H1 (cell line): ENCODE measurements around the gene S100A16. TPM values are rescaled to one million over a fixed set of nuclear protein-coding genes. Genes with fewer than 3 reads are reported as not detected.
A peak's percentile ranks its signal among the peaks of the same experiment; 100 is the strongest.

Experiments used
- CTCF ChIA-PET: fragments of 300-600 bp; sonication (Branson Sonifier 250); formaldehyde crosslinking; loops from one replicate; lab custom pipeline; 2021; ENCODE audit not compliant: partially characterized antibody; lab: Charles Lee
- POLR2A ChIA-PET: fragments of 300-600 bp; sonication (Branson Sonifier 250); formaldehyde crosslinking; loops from one replicate; lab custom pipeline; 2021; ENCODE audit warnings: inconsistent platforms; ENCODE audit not compliant: partially characterized antibody; lab: Charles Lee
- DNase-seq, 2 experiments: peaks; one replicate each; pipeline versions ENCODE4 v3.0.0 to v3.0.0-alpha.2; 2010 to 2022; ENCODE audit warnings: low spot score in 2 of 2, low read depth in 1 of 2, mixed read lengths in 1 of 2
- FAIRE-seq: peaks from 2 replicates; lab custom pipeline; 2011; peaks lifted over from hg19 to GRCh38; lab: Jason Lieb, UNC
- H2AFZ ChIP-seq: 2 replicates; pipeline ENCODE4 v1.8.1; 2012; ENCODE audit warnings: low read length, inconsistent platforms
- H2AK5ac ChIP-seq: 2 replicates; pipeline ENCODE4 v1.6.1; 2013; ENCODE audit warnings: low read depth, low read length
- H2BK120ac ChIP-seq: replicated peaks from 2 replicates; pipeline ENCODE3; 2013; ENCODE audit warnings: low read depth, low read length, inconsistent platforms
- H2BK12ac ChIP-seq: 2 replicates; pipeline ENCODE4 v1.6.1; 2013; ENCODE audit warnings: low read depth, low read length
- H2BK15ac ChIP-seq: 2 replicates; pipeline ENCODE4 v1.6.1; 2013; ENCODE audit warnings: low read length
- H2BK20ac ChIP-seq: 2 replicates; pipeline ENCODE4 v1.6.1; 2013; ENCODE audit warnings: low read length
- H2BK5ac ChIP-seq: 2 replicates; pipeline ENCODE4 v1.6.1; 2013; ENCODE audit warnings: low read depth, low read length
- H3K14ac ChIP-seq: 2 replicates; pipeline ENCODE4 v1.6.1; 2013; ENCODE audit warnings: inconsistent platforms; ENCODE audit not compliant: insufficient read length
- H3K18ac ChIP-seq: 2 replicates; pipeline ENCODE4 v1.6.1; 2013; ENCODE audit warnings: low read length; ENCODE audit errors: extremely low read depth
- H3K23ac ChIP-seq: 2 replicates; pipeline ENCODE4 v1.6.1; 2013; ENCODE audit warnings: inconsistent platforms; ENCODE audit not compliant: insufficient read length
- H3K23me2 ChIP-seq: 2 replicates; pipeline ENCODE4 v1.6.1; 2013; ENCODE audit warnings: low read depth, low read length
- H3K27ac ChIP-seq: 2 replicates; pipeline ENCODE4 v1.6.1; 2011; ENCODE audit warnings: low read depth, low read length, inconsistent platforms
- H3K27me3 ChIP-seq, 4 experiments: replicated peaks in 1 of 4; 1 replicate in 1 of 4; 2 replicates in 3 of 4; pipeline versions ENCODE4 v1.6.1 to v1.8.1; 2011 to 2013; ENCODE audit warnings: low read length in 3 of 4, mild to moderate bottlenecking in 3 of 4, inconsistent platforms in 2 of 4, mixed read lengths in 2 of 4, moderate library complexity in 1 of 4; ENCODE audit not compliant: control insufficient read depth in 3 of 4, insufficient read depth in 3 of 4; ENCODE audit errors: extremely low read depth in 1 of 4
- H3K36me3 ChIP-seq, 4 experiments: 2 replicates each; pipeline versions ENCODE4 v1.6.1 to v1.8.1; 2011 to 2013; ENCODE audit warnings: mild to moderate bottlenecking in 4 of 4, low read length in 3 of 4, moderate library complexity in 2 of 4, control low read depth in 1 of 4, inconsistent platforms in 1 of 4; ENCODE audit not compliant: insufficient read depth in 4 of 4, control insufficient read depth in 2 of 4
- H3K4ac ChIP-seq: replicated peaks from 2 replicates; pipeline ENCODE3; 2013; ENCODE audit warnings: low read length, low read depth, mixed read lengths, inconsistent platforms; ENCODE audit not compliant: insufficient read length
- H3K4me1 ChIP-seq, 4 experiments: replicated peaks in 1 of 4; 1 replicate in 1 of 4; 2 replicates in 3 of 4; pipeline versions ENCODE4 v1.6.1 to v1.8.1; 2011 to 2013; ENCODE audit warnings: low read length in 3 of 4, inconsistent platforms in 2 of 4, mixed read lengths in 1 of 4; ENCODE audit not compliant: insufficient read depth in 4 of 4, control insufficient read depth in 3 of 4
- H3K4me2 ChIP-seq, 2 experiments: 2 replicates each; pipeline versions ENCODE4 v1.6.1 to v1.8.1; 2011 to 2013; ENCODE audit warnings: low read depth in 2 of 2, low read length in 2 of 2, control low read depth in 1 of 2, inconsistent platforms in 1 of 2, mild to moderate bottlenecking in 1 of 2; ENCODE audit not compliant: insufficient read depth in 1 of 2
- H3K4me3 ChIP-seq, 4 experiments: fragments of 200-600, 300-600 bp in 1 of 4; sonication (generic), shearing (Covaris generic), sonication (Bioruptor Twin) in 1 of 4; 2 replicates each; pipeline versions ENCODE4 v1.5.1 to v1.8.1; 2011 to 2016; ENCODE audit warnings: low read length in 4 of 4, low read depth in 3 of 4, control low read depth in 2 of 4, inconsistent platforms in 2 of 4, mild to moderate bottlenecking in 2 of 4, mixed read lengths in 1 of 4, moderate library complexity in 1 of 4; ENCODE audit not compliant: insufficient read depth in 2 of 4; ENCODE audit errors: extremely low read depth in 1 of 4
- H3K56ac ChIP-seq: replicated peaks from 2 replicates; pipeline ENCODE3; 2013; ENCODE audit warnings: low read depth, mild to moderate bottlenecking, mixed read lengths, low read length, inconsistent platforms; ENCODE audit not compliant: insufficient read length
- H3K79me1 ChIP-seq: 2 replicates; pipeline ENCODE4 v1.6.1; 2013; ENCODE audit warnings: low read depth, low read length, control low read depth
- H3K79me2 ChIP-seq, 2 experiments: 2 replicates each; pipeline versions ENCODE4 v1.6.1 to v1.8.1; 2012 to 2013; ENCODE audit warnings: low read length in 2 of 2, mild to moderate bottlenecking in 2 of 2, inconsistent platforms in 1 of 2; ENCODE audit not compliant: insufficient read depth in 2 of 2, control insufficient read depth in 1 of 2
- H3K9ac ChIP-seq, 4 experiments: replicated peaks in 1 of 4; 1 replicate in 1 of 4; 2 replicates in 3 of 4; pipeline versions ENCODE4 v1.6.1 to v1.8.1; 2011 to 2013; ENCODE audit warnings: low read depth in 3 of 4, low read length in 3 of 4, control low read depth in 2 of 4, mild to moderate bottlenecking in 2 of 4, moderate library complexity in 2 of 4, inconsistent platforms in 1 of 4; ENCODE audit errors: extremely low read depth in 1 of 4
- H3K9me3 ChIP-seq, 2 experiments: 2 replicates each; pipeline versions ENCODE4 v1.6.1 to v1.8.1; 2012 to 2013; ENCODE audit warnings: mild to moderate bottlenecking in 2 of 2, moderate library complexity in 2 of 2, control low read depth in 1 of 2, inconsistent platforms in 1 of 2, low read depth in 1 of 2, low read length in 1 of 2, mixed read lengths in 1 of 2; ENCODE audit not compliant: insufficient read depth in 2 of 2
- H4K20me1 ChIP-seq, 2 experiments: replicated peaks in 1 of 2; 2 replicates each; pipeline versions ENCODE3 to v1.8.1; 2011 to 2013; ENCODE audit warnings: inconsistent platforms in 2 of 2, low read length in 2 of 2, mild to moderate bottlenecking in 1 of 2; ENCODE audit not compliant: insufficient read depth in 2 of 2, control insufficient read depth in 1 of 2
- H4K5ac ChIP-seq: 2 replicates; pipeline ENCODE4 v1.6.1; 2013; ENCODE audit warnings: low read length, low read depth, mixed read lengths, inconsistent platforms; ENCODE audit not compliant: insufficient read length
- H4K8ac ChIP-seq: 2 replicates; pipeline ENCODE4 v1.8.0; 2013; ENCODE audit warnings: mild to moderate bottlenecking, moderate library complexity, low read length, inconsistent platforms; ENCODE audit not compliant: insufficient read depth; ENCODE audit errors: extremely low read depth
- H4K91ac ChIP-seq: replicated peaks from 2 replicates; pipeline ENCODE3; 2013; ENCODE audit warnings: low read length, mixed read lengths, inconsistent platforms; ENCODE audit not compliant: insufficient read length
- BACH1 ChIP-seq: IDR thresholded peaks from 2 replicates; pipeline ENCODE4 v1.6.1; 2012; ENCODE audit warnings: low read length, improper control_type of control experiment
- EGR1 ChIP-seq: IDR thresholded peaks from 2 replicates; pipeline ENCODE4 v1.6.1; 2011; ENCODE audit warnings: low read depth, low read length, borderline replicate concordance
- FOSL1 ChIP-seq: IDR thresholded peaks from 2 replicates; pipeline ENCODE4 v1.6.1; 2011; ENCODE audit warnings: mild to moderate bottlenecking, low read depth, low read length, moderate library complexity; ENCODE audit not compliant: insufficient read depth
- HDAC2 ChIP-seq, 2 experiments: fragments of 300-600 bp in 1 of 2; sonication (generic) in 1 of 2; IDR thresholded peaks; 2 replicates each; pipeline ENCODE4 v1.6.1; 2011 to 2012; ENCODE audit warnings: low read depth in 2 of 2, low read length in 2 of 2, mild to moderate bottlenecking in 2 of 2, moderate library complexity in 2 of 2, borderline replicate concordance in 1 of 2, inconsistent platforms in 1 of 2
- HDAC6 ChIP-seq: IDR thresholded peaks from one replicate; pipeline ENCODE4 v1.7.1; 2012; ENCODE audit warnings: low read depth, mild to moderate bottlenecking, inconsistent platforms, low read length, moderate library complexity
- JUND ChIP-seq: IDR thresholded peaks from 2 replicates; pipeline ENCODE4 v1.6.1; 2011; ENCODE audit warnings: mild to moderate bottlenecking, improper control_type of control experiment, low read length
- PHF8 ChIP-seq: fragments of 200-600 bp; sonication (generic); conservative IDR thresholded peaks from 2 replicates; pipeline ENCODE4 v1.7.1; 2012; ENCODE audit warnings: low read depth, mild to moderate bottlenecking, inconsistent platforms, low read length, moderate library complexity
- ZNF274 ChIP-seq: IDR thresholded peaks from 2 replicates; pipeline ENCODE4 v1.7.0; 2012; ENCODE audit warnings: low read length, borderline replicate concordance; ENCODE audit errors: extremely low read depth
- WGBS, 2 experiments: shearing (Covaris generic) in 1 of 2; methylation state at CpG; one replicate each; pipeline versions ENCODE4 v1.1.6 to v1.1.7; 2013 to 2015; ENCODE audit warnings: low lambda C conversion rate in 2 of 2, mixed read lengths in 2 of 2, inconsistent platforms in 1 of 2, low coverage in 1 of 2, missing lambda C conversion rate in 1 of 2; ENCODE audit not compliant: insufficient replicate concordance in 2 of 2, insufficient coverage in 1 of 2, insufficient read length in 1 of 2; ENCODE audit errors: extremely low coverage in 1 of 2, missing lambda C conversion rate in 1 of 2; 5-methylcytosine and 5-hydroxymethylcytosine counted together
- polyA plus RNA-seq, 7 experiments: library from polyadenylated mRNA; depleted of rRNA in 3 of 7; stranded (reverse) in 5 of 7; unstranded in 2 of 7; fragments of >200 nt in 5 of 7; fragments of 200-250 nt in 2 of 7; gene quantifications; 1 replicate in 5 of 7; 2 replicates in 1 of 7; 4 replicates in 1 of 7; pipeline versions ENCODE4 v1.2.1 to v1.2.3, GENCODE V29; 2011 to 2013; ENCODE audit warnings: missing spikeins in 2 of 7, mixed read lengths in 2 of 7
- total RNA-seq: library from RNA; stranded (reverse); fragmentation: NEBNext Ultra II Directional; extraction: Animal tissue kit (Norgen Biotek cat#: 25700); gene quantifications from 2 replicates; pipeline ENCODE4 v1.2.1, GENCODE V29; 2021
- TF ChIP-seq, protein P1 (sequence below), 3 experiments: IDR thresholded peaks; 1 replicate in 2 of 3; 2 replicates in 1 of 3; pipeline versions ENCODE4 v1.5.1 to v1.6.1; 2011; ENCODE audit warnings: low read length in 3 of 3, mild to moderate bottlenecking in 3 of 3, inconsistent platforms in 2 of 3, low read depth in 1 of 3, moderate library complexity in 1 of 3; ENCODE audit not compliant: insufficient read depth in 1 of 3; ENCODE audit errors: control extremely low read depth in 1 of 3
- TF ChIP-seq, protein P2 (sequence below): IDR thresholded peaks from 2 replicates; pipeline ENCODE4 v1.6.1; 2012; ENCODE audit warnings: inconsistent platforms

The S100A16 gene
- total and polyA plus RNA-seq, 2 of the 8 experiments (the other 6 are each of a cell fraction or from before 2014, with no cell fraction given): 14.9 to 61.4 TPM

DNA sequence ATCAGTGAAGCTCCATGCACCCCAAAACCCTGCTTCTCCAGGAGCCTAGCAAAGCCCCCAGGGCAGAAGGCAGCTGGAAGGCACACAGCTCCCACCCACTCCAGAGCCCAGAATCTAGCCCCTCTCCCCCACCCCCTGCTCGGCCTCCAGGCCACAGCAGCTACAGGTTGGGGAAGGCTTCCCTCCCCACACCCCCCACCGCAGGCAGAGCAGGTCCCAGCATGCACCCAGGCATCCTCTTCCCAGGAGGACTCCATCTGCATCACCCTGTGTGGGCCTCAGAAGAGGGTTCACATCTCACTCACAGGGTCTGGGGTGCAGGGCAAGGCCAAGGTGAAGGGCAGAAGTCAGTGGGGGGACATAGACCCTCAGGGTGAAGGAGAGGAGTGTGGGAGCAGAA, 2.5 kb upstream of the S100A16 start:
- Histone ChIP-seq H2BK15ac (0 out of 2 replicates have a peak overlapping the region, but pooled peaks have one; percentile 88), H3K18ac (peak overlapping the region; percentile 71; the same call in 1 of the 2 replicates), H3K27ac (no peak overlapping the region), H2AK5ac (peak overlapping the region; percentile 40; the same call in 1 of the 2 replicates), H3K56ac (no peak overlapping the region), H3K79me1 (no peaks in the 10 kb centered on the region), H2BK120ac (no peak overlapping the region), H3K4me2 (no peak overlapping the region), H3K4me3 (no peak overlapping the region), H4K5ac (no peak overlapping the region), H3K23me2 (peaks cover 3% of the 10 kb centered on the region), H4K91ac (peak overlapping the region; percentile 76), H3K4me1 (peaks cover 0 to 21% (median 11%) of the 10 kb centered on the region in 4 experiments; a peak in 6 of 7 replicates), H2BK20ac (peak overlapping the region; percentile 72; the same call in 1 of the 2 replicates), H3K14ac (no peak overlapping the region), H3K9ac (no peak overlapping the region), H3K9me3 (no peaks in the 10 kb centered on the region), H3K27me3 (no peaks in the 10 kb centered on the region; a peak in 1 of 7 replicates), H4K8ac (no peak overlapping the region), H2BK5ac (no peak overlapping the region), H3K79me2 (no peaks in the 10 kb centered on the region), H3K4ac (no peak overlapping the region), H4K20me1 (no peaks in the 10 kb centered on the region), H2AFZ (no peak overlapping the region), H3K23ac (no peak overlapping the region), H3K36me3 (peaks cover 0 to 6% (median 0%) of the 10 kb centered on the region in 4 experiments; a peak in 4 of 8 replicates), H2BK12ac (peak overlapping the region; percentile 75; the same call in 1 of the 2 replicates)
- ChIA-PET POLR2A (interaction anchor here (0.8 to 15.3 kb wide), 6 partner anchors 11 to 95 kb away, joined by 3 to 261 read pairs (median 4); partner anchors contain the start of genes CHTOP, S100A1 and S100A13), CTCF (interaction anchor here (1.2 to 15.9 kb wide), 13 partner anchors 8 to 261 kb away, joined by 3 to 224 read pairs (median 24); partner anchors contain the start of genes S100A1, S100A13, S100A2 and S100A6)
- FAIRE-seq: no peak
- WGBS, 2 experiments: 100% methylated on average over 1 of the region's 2 CpGs; no CpG with 5 or more reads in 1 of the 2 experiments
- DNase-seq: no peak
- TF ChIP-seq EGR1: no peak
- no peak for TF ChIP-seq HDAC6
- no peak for TF ChIP-seq PHF8
- no peak for TF ChIP-seq ZNF274
- TF ChIP-seq, protein P1, sequence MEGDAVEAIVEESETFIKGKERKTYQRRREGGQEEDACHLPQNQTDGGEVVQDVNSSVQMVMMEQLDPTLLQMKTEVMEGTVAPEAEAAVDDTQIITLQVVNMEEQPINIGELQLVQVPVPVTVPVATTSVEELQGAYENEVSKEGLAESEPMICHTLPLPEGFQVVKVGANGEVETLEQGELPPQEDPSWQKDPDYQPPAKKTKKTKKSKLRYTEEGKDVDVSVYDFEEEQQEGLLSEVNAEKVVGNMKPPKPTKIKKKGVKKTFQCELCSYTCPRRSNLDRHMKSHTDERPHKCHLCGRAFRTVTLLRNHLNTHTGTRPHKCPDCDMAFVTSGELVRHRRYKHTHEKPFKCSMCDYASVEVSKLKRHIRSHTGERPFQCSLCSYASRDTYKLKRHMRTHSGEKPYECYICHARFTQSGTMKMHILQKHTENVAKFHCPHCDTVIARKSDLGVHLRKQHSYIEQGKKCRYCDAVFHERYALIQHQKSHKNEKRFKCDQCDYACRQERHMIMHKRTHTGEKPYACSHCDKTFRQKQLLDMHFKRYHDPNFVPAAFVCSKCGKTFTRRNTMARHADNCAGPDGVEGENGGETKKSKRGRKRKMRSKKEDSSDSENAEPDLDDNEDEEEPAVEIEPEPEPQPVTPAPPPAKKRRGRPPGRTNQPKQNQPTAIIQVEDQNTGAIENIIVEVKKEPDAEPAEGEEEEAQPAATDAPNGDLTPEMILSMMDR (IDR thresholded peaks at IDR 0.05; ENCODE audit: control extremely low read depth in 1 of 3, insufficient read depth in 1 of 3, low read depth in 1 of 3, low read length in 3 of 3): no peak
- no peak for TF ChIP-seq JUND
- no peak for TF ChIP-seq BACH1
- TF ChIP-seq, protein P2, sequence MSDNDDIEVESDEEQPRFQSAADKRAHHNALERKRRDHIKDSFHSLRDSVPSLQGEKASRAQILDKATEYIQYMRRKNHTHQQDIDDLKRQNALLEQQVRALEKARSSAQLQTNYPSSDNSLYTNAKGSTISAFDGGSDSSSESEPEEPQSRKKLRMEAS: no peak
- TF ChIP-seq HDAC2 (IDR thresholded peaks at IDR 0.05; ENCODE audit: borderline replicate concordance in 1 of 2, low read depth in 2 of 2, low read length in 2 of 2): no peak
- TF ChIP-seq FOSL1: no peak
